ENCODE data around the gene RAB34.
A peak's percentile ranks its signal among the peaks of the same experiment; 100 is the strongest.
"Not testable (repeated sequence)": the region's sequence is repeated elsewhere in the genome, so short reads cannot be mapped to it uniquely, and the experiment has no call there.

The RAB34 gene

GRCh38 chr17:28745786-28746411 is 28.2 kb upstream of the RAB34 start:
- no peak for DNase-seq

GRCh38 chr17:28744972-28745785 is 27.5 kb upstream of the RAB34 start:
- DNase-seq: peak; percentile 24 to 51

DNA sequence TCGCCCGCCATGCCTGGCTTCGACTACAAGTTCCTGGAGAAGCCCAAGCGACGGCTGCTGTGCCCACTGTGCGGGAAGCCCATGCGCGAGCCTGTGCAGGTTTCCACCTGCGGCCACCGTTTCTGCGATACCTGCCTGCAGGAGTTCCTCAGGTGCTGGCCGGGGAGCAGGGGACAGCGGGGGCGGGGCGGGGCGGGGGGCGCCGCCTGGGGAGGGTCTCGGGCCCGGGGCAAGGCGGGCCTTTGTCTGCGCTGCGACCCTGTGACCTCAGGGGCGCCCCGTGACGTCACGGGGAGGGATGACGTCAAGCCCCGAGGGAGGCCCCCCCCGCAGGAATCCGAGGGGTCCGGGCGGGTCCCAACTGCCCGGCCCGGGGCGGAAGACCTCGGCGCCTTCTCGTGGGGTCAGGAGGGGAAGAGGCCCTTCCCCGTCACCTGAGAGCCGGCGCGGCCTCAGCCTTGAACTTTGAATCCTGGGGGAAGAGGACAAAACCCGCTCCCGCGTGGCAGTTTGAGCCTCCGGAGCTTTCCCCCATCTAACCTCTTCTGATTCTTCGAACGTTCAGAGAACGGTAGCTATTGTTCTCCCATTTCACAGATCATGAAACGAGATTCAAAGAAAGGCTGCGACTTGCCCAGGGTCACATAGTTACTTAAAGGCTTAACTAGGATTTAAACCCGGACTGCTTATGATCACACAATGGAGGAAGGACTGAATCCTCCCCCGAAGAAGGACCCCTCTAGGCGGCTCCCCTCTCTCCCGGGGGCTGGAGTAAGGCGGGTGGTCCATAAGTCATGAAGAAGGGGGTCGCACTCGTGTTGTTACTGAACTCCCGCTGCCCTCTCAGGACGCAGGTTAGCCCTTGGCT is 26.7 kb upstream of the RAB34 start:
- DNase-seq: peak; percentile 66 to 81

- DNase-seq: peak; percentile 77 to 82
These were observed 25.8 kb upstream of the RAB34 start, which contains the start of gene TRAF4 for GRCh38 chr17:28743243-28744103. TRAF4 (plus strand) TSS chr17:28744011; CDS start chr17:28744113, 102 bp downstream.

DNA sequence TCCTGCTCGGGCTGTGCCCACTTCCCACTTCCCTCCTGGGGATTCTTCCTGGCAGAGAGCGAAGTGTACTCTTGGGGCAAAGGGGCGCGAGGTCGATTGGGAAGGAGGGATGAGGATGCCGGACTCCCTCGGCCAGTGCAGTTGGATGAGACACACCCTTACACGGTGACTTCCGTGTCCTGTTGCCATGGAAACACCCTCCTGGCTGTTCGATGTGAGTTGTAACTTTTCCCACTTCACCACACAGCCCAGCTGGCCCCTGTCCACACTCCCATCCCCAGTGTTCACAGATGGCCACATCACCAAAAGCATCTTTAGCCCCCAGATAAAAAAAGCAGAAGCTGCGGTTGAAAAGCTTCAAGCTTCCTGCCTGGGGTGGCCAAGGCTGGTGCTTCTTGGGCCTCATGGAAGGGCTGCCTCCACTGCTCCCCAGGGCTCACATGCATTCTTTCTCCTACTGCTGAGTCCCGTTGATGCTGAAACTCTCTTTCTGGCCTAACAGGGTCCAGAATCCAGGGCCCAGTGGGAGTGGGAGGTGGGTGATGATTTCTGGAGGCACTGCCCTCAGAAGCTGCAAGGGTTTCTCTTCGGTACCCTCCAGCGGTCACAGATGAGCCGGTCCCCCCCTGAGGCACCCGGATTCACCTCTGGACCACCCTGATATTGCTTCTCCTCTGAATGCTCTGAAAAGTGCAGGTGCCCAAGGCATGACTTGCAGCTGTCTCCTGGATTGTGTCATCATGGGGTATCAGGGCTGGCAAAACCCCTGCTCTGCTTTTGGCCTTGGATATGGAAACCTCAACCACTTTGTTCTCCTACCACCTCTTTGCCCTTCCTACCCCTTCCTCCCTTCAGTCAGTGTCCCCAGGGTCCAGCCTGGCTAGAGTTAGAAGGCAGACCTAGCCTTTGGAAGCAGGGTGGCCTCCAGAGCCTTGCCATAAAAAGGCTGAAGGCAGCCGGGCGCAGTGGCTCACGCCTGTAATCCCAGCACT is 24.0 kb upstream of the RAB34 start:
- DNase-seq: peak in 1 of 2 donors; percentile 46

- no peak for DNase-seq
These were observed 23.0 kb upstream of the RAB34 start for GRCh38 chr17:28740406-28741357.

DNA sequence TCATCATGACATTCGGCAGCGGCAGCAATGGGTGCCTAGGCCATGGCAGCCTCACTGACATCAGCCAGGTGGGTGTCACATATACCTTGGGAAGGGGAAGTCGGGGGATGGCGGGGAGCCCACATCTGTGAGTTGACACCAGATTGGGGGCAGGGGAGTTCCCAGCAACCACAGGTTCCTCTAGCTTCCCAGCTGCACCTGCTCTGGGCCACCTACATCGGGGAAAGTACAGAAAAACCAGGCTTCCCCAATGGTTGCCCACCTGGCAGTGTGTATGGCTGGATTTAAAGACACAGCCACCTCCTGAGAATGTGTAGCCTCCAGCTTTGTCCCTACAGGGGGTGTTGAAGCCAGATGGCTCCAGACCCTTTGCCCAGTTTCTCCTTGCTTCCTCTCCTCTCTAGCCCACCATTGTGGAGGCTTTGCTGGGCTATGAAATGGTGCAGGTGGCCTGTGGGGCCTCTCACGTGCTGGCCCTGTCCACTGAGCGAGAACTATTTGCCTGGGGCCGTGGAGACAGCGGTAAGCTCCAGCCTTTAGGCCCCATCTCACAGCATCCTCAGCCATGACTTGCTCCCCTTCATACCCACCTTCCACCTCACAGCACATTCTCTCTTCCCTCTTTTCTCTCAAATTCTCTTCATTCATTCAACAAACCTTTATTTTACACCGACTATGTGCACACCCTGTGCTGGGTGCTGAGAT is 21.2 kb upstream of the RAB34 start:
- peak; percentile 65 to 82 for DNase-seq

GRCh38 chr17:28737770-28738679 is 20.4 kb upstream of the RAB34 start:
- peak in 1 of 2 donors; percentile 77 for DNase-seq

DNA sequence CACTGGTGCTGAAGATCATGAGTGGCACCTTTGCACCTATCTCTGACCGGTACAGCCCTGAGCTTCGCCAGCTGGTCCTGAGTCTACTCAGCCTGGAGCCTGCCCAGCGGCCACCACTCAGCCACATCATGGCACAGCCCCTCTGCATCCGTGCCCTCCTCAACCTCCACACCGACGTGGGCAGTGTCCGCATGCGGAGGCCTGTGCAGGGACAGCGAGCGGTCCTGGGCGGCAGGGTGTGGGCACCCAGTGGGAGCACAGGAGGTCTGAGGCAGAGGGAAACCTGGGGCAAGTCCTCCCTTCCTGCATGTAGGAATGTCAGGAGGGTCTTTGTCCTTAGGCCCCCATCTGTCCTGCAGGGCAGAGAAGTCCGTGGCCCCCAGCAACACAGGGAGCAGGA is 19.6 kb upstream of the RAB34 start:
- no peak for DNase-seq

DNA sequence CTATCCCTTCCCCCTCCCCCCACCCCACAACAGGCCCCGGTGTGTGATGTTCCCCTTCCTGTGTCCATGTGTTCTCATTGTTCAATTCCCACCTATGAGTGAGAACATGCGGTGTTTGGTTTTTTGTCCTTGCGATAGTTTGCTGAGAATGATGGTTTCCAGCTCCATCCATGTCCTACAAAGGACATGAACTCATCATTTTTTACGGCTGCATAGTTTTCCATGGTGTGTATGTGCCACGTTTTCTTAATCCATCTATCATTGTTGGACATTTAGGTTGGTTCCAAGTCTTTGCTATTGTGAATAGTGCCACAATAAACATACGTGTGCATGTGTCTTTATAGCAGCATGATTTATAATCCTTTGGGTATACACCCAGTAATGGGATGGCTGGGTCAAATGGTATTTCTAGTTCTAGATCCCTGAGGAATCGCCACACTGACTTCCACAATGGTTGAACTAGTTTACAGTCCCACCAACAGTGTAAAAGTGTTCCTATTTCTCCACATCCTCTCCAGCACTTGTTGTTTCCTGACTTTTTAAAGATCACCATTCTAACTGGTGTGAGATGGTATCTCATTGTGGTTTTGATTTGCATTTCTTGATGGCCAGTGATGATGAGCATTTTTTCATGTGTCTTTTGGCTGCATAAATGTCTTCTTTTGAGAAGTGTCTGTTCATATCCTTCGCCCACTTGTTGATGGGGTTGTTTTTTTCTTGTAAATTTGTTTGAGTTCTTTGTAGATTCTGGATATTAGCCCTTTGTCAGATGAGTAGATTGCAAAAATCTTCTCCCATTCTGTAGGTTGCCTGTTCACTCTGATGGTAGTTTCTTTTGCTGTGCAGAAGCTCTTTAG is 18.5 kb upstream of the RAB34 start:
- DNase-seq: not testable (repeated sequence)

- DNase-seq: no peak
These were observed 17.6 kb upstream of the RAB34 start for GRCh38 chr17:28735242-28735722.

GRCh38 chr17:28734712-28735241 is 17.1 kb upstream of the RAB34 start:
- DNase-seq: no peak

DNA sequence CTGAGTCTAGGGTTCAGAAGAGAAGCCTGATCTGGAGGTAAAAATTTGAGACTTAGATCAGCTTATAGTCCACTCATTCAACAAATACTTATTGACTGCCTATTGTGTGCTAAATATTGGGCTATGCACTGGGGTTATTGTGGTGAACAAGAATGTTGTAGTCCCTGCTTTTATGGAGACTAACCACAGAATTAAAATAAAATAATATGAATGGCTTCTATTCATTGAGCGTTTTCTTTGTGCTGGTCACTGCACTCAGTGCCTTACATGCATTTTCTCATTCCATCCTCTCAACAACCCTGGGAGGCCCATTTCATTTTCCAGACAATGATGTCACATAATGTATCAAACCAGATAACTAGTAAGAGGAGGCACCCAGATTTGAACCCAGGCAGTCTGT is 15.7 kb upstream of the RAB34 start:
- DNase-seq: no peak

DNA sequence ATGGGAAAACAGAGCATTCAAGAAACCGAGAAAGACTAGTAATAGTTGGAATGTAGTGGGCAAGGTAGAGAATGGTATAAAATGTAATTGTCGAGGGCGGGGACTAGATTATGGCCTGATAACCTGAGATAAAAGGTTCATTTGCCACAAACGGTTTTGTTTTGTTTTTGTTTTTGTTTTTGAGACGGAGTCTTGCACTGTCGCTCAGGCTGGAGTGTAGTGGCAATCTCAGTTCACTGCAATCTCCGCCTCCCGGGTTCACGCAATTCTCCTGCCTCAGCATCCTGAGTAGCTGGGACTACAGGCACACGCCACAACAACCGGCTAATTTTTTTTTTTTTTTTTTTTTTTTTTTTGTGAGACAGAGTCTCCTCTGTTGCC is 12.3 kb upstream of the RAB34 start:
- DNase-seq: no peak

- DNase-seq: peak; percentile 95 to 97
These were observed 10.9 kb upstream of the RAB34 start, which contains the start of gene NEK8 for GRCh38 chr17:28728364-28729200. NEK8 (plus strand) TSS chr17:28728788; CDS start chr17:28728814, 26 bp downstream.
